ENCODE measurements around the gene ANKRD65.
"Not testable (repeated sequence)": the region's sequence is repeated elsewhere in the genome, so short reads cannot be mapped to it uniquely, and the experiment has no call there.

The ANKRD65 gene

DNA sequence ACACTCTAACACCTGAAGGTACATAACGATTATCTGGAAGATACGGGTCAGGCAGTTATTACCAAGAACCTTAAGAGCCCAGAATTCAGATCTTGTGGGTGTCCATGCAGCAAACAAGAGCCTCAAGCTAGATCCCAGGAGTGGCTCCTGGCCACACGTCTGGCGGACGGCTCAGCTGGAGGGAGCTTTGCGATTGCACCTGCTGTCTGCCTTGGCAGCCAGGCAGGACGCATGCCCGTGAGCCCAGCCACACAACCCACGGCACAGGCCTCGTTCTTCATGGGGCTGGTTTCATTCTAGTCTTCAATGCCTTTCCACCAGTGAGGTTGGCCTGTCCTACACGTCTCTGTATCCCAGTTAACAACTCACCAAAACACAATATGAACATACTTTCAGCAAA, 27.6 kb downstream of the ANKRD65 start:
- no peak for DNase-seq

DNA sequence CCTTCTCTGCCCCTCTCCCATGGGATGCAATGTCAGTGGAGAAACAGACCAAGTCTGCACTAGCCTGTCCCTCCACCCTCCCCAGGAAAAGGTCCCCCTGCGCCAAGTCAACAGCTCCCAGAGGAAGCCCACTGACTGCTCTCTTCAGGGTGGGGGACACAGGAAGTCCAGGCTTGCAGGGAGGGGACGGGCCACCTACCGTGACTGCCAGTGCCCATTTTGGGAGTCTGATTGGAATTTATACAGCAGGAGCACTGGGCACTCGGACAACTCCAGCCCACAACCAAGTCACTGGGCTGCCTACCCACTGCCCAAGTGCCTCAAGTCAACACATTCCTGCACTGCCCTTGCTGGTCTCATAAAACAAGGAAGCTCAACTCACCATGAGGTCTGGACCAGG, 28.1 kb downstream of the ANKRD65 start:
- DNase-seq, result no peak

DNA sequence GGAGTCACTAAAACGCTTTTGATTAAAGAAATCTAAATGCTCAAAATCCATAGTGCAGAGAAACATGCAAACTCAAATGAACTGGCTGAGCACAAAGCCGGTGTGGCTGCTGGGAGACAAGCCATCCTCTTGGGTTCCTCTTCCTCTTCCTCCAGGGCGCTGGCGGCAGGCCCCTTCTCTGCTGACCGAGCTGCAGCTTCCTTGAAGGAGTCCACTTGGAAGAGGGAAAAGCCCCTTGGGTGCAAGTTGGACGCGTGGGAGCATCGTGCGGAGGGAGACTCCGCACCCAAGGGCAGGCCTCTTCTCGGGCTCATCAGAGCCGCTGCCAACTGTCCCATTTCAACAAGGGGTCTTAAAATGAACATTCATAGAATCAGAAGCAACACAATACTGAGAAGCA, 29.9 kb downstream of the ANKRD65 start:
- DNase-seq, result no peak

DNA sequence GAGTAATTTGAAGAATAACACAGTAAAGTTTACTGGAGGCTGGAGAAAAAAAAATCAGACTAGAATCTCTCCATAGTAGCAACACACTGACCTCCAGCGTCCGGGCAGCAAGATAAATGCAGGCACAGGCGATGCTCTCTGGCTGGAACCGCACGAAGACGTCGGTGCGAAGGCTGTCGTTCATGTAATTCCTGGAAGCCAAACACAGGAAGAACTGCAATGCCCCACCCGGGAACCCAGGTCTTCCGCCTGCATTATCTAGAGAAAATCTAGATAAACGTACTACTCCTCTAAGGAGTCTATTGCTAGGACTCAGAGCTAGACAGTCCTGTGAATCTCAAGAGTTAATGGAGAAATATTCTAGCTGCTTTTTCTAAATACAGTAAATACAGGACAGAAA, 30.4 kb downstream of the ANKRD65 start:
- DNase-seq, result no peak

DNA sequence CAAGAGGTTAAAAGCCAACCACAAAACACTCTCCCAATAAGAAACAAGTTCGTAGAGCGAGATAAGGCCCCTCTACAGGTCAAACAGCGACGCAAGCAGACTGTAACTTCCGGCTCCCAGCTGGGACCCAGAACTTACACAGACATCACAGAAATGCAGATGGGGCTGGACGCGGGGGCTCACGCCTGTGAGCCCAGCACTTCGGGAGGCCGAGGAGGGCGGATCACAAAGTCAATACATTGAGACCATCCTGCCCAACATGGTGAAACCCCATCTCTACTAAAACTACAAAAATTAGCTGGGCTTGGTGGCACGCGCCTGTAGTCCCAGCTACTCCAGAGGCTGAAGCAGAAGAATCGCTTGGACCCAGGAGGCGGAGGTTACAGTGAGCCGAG, 33.0 kb downstream of the ANKRD65 start:
- no peak for DNase-seq

DNA sequence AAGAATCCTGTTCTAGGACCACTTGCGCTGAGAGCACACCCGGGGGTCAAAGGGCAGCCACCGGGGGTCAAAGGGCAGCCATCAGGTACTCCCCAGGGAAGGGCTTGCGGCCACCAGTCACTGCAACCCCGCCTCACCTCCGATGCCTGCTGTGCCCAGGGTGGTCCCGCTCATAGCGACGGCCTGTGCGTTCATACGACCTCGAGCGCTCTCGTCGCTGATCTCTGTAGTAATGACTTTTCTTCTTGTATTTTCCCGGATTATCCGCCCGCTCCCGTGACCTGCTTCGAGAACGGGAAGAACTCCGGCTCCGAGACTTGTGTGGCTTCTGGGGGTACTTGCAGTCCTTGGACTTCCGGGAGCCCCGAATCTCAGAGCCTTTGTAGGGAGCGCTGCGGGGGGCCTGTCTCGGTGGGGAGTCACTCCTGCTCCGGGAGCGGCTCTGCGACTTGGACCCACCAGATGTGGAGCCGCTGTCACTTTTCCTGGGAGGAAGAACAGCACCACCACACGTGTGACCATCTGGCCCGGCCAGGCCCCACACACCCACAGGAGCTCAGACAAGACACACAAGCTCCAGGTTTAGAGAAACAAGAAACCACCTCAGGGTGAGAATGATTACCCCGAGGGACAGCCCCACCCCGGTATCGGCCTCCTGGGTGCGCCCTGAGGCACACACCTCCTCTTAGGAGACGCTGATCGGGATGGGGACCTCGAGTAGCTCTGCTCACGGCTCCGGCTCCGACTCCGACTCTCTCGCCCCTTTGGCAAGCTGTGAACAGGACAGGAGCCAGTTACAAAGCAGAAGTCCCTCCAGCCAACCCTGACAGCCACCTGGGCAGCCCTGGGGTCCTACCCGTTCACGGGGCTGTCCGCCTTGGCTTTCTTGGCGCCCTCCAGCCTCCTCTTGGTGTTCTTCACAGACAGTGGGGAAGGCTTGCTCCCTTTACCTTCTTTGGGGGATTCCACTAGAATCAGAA, 33.7 kb downstream of the ANKRD65 start:
- DNase-seq, result no peak

DNA sequence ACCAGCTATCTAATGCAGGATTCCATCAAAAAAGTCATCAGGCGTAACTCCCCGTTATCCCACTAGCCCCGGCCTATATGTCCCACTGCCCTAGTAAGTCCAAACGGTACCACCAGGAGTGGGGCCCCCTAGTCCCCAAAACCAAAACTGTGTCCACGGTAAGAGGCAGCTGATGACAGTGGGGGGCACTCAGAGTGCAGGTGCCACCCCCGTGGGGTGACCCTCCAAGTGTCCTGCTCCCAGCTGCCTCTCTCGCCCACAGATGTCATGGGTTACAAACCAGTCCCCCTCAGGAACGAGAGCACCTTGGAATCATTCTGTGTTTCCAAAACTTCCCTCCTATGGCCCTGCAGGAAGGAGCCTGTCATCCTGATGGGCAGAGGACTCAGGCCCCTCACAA, 35.1 kb downstream of the ANKRD65 start:
- DNase-seq, result no peak

DNA sequence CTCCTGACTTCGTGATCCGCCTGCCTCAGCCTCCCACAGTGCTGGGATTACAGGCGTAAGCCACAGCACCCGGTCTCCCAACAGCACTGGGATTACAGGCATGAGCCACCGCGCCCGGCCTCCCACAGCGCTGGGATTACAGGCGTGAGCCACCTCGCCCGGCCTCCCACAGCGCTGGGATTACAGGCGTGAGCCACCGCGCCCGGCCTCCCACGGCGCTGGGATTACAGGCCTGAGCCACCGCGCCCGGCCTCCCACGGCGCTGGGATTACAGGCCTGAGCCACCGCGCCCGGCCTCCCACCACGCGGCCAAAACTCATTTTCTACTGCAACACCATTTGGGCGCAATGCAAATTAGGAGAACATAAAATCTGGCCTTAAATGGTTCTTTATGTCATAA, 35.7 kb downstream of the ANKRD65 start:
- DNase-seq, result not testable (repeated sequence)

DNA sequence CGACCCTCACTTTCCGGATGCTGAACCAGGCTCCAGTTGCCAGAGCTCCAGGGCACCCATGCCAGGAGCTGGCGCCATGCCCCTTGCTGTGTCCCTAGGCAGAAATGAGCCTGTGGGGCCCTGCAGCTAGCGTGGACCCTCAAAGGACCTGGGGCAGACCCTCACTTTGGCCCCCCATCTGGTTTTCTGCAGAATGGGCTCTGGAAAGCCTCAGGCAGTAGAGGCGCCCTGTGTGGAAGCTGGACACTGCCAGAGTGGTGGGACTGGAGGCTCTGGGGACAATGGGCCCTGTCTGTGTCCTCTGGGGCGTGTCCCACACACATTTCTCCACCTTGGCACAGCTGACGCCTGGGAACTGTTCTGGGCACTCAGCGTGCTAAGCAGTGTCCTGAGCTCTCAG, 39.8 kb downstream of the ANKRD65 start:
- no peak for DNase-seq

DNA sequence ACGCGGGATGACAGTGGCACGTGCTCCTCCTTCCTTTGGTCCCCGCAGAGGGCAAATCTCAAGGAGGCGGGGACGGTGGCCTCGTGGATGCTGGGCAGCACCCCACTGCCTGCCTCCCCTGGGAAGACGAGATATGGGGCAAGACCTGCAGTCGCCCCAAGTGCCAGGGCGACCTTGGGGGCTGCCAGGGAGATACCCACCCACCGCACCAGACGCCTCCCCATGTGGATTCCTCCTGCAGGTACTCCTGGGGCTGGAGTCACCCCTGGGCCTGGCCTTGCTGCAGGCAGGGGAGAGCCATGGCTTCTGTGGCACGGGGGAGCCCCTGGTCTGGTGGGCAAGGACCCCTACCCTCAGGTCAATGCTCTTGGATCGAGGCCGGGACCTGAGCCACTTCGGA, 40.2 kb downstream of the ANKRD65 start:
- no peak for DNase-seq

DNA sequence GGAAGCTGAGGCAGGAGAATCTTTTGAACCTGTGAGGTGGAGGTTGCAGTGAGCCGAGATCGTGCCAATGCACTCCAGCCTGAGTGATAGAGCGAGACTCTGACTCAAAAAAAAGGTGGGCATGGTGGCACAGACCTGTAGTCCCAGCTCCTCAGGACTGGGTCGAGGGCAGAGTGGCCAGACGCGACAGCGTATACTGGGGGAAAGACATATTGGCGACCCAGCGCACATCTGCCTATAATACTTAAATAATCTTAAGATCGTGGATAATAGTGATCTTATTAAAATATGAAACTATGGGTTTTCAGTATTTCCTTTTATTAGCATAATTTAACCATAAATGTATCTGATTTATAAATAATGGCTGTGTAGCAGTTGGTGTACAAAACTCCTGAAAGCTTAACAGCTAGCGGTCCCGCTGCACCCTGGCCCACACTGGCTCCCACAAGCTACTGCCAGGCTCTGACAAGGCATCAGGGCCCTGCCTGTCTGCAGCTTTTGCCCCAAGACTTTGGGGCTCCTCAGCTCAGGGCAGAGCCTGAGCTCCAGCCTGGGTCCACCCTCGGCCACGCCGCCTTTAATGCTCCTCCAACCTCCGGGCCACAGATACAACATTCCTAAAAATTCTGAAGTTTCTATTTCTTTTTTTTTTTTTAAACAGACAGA, 43.4 kb downstream of the ANKRD65 start:
- no peak for DNase-seq

DNA sequence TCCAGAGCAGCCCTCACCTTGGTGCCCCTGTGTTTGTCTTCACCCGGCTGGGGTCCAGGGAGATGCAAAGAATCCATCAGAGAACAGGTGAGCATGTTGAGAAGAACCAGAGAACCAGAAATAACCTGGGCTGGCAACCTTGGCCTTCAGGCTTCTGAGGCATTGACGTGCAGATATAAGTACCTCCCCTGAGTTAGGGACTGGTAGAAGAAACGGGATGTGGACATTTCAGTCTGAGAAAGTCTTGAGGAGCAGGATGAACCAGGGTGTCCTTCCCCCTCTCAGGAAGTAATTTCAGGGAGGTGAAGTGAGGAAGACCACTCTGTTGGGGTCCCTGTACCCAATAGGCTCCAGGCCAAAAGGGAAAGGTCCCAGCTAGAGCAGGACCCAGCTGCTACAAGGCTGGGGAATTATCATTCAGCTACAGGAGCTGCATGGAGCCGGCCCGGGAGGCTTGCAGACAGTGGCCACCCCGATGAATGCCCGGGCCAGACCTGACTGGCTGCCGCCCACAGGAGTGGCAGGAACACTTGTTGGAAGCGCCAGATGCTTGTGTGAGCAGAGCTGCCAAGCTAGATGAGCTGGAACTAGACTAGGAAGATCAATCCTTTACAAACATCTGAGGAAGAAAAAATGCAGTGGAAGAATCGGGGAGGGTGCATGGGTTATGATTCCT, 44.4 kb downstream of the ANKRD65 start:
- no peak for DNase-seq

DNA sequence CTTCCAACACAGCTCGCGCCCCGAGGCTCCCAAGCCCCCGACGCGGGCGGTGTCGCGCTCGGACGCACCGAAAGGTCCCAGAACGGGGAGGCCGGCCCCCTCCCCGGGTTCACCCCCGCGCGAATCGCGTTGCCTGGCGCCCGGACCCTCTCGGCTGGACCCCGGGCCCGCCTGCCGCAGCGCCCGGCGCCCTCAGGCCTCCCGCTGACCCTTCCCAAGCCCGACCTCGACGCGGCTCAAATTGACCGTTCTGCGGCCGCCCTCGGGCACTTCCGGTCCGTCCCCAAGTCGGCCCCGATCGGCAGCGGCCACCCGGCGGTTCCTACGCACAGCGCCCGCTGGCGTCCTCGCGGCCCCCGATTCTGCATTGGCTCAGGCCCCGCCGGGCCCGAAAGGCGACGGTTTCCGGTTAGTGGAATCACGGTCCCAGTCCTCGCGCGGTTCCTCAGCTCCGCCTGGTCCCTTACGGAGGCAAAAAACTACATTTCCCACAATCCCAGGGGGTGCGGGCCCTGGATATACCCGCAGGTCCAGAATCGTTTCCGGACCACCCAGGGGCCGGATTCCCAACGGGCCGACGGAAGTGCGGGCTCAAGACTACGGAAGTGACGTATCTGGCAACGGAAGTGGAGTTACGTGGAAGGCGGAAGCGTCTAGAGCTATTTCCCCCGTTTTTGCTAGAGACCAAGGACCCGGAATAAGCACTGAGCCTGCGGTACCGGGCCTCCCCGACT, 46.0 kb downstream of the ANKRD65 start, which contains the start of gene AURKAIP1:
Gene AURKAIP1, minus strand, starts transcription at position 279 of the 734 bp plus-strand sequence. CDS start 451 bp downstream, outside the sequence.
- DNase-seq, result peak; percentile 100

DNA sequence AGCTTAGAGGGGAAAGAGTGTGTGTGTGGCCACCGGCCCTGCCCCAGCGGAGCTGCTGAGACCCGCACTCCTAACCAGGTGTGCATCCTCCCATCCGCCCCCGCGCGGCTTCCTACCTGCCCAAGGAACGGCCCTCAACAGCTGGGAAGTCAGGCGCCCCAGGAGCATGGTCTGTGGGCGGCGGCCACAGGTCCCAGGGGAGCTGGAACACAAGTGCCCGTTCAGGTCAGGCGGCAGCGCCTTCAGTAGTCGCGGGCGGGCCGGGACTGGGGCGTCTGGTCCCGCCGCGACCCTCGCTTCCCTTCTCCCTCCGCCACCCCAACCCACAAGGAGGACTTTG, 46.5 kb downstream of the ANKRD65 start:
- DNase-seq, result peak; percentile 60

DNA sequence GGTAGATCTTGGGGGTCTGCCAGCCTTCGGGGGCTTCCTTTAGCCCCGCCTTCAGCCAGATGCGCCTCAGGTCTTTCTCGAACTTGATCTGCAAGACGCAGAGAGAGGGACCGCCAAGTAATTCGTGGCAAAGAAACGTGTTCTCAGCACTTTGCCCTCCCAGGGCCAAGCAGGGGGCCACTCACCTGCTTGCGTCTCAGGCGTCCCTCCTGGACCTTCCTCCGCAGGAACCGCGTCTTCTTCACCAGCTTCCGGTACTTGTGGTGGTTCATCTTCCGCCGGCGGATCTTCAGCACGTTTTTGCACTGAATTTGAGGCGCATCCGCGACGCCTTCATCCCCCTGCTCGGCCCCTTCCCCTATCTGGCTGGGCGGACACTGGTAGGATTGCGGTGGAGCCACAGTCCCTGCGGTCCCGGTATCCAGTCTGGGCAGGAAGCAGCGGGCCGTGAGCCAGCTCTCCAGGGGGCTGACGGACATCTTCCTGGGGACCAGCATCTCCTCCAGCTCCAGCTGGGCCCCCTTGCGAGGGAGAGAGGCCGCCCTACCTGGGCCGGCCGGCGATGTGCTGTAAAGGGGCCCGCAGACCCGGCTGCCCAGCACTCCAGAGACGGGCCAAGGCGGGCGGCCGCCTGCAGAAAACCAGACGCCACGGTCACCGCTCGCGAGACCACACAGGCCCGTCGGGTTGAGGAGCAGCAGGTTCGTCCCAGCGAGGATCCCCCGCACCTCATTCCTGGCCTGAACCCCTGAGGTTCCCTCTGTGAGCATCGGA, 47.1 kb downstream of the ANKRD65 start:
- no peak for DNase-seq

DNA sequence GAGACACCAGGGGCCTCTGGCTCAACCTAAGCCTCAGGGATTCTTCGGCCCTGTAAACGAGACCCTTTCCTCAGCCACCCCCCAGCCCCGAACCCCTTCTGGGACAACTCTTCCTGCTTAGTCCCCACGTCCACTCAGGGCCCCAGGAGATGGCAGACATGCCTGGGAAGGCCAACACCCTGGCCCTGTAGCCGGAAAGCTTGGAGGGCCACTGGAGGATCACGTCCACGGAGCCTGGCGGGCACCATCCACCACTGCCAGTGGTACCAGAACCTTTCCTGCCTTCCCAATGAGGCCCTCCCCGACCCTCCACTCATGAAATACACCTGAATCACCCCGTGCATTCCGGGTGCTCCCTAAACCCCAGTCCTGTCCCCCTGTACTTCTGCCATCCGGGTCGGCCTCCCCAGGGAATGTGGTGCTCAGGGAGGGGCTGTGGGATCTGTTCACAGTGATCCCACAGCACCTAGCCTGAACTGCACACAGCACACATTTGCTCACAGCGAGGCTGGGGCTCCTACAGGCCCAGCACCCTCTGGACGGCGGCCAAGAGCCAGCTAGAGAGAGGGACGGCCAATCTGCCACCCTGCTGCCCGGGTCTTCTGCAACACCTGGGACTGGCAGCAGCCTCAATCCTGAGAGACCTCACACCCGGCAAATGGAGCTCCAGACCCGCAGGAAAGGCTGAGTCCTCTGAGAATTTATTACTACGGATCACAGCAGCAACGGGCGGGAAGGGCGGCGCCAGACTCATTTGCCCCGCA, 47.8 kb downstream of the ANKRD65 start:
- DNase-seq, result no peak

DNA sequence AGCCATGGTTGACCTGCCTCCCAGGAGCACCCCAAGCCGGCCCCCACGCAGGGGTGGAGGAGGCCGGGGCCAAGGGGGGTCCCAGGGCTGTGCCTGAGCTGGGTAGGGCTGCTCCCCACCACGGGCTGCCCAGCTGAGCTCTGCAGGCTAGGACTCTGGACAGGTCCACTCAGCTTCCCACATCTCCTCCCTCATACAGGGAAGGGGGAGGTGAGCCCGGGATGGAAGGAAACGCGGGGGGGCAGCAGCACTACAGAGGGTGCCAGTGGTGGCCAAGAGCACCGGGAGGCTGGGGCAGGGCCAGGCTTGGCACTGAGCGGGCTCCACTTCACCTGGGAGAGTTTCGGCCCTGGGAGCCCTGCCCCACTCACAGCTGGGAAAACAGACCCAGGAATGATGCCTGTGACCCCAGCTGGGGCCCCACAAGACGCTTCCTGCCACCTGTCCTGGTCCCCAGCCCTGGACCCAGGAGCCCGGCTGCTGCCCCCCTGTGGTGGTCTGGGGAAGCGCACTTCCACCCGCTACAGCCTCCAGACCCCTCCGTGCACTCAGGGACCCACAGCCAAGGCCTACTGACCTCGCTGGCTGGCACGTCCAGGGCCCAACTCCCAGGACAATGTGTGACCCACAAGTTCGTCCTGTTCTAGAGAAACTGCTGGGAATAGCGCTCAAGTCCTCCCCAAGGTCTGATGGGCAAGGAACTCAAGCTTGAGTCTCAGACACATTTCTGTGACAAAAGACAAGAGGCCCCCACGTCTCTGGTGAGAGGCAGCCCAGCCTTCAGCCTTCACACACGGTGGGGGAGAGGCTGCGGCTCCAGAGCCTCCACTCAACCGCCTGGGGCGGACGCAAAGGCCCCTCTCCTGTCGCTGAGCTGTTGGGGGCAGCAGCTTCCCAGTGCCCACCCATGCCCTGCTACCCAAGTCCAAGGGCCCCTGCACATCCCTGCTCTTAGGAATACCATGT, 49.0 kb downstream of the ANKRD65 start:
- peak; percentile 87 for DNase-seq

DNA sequence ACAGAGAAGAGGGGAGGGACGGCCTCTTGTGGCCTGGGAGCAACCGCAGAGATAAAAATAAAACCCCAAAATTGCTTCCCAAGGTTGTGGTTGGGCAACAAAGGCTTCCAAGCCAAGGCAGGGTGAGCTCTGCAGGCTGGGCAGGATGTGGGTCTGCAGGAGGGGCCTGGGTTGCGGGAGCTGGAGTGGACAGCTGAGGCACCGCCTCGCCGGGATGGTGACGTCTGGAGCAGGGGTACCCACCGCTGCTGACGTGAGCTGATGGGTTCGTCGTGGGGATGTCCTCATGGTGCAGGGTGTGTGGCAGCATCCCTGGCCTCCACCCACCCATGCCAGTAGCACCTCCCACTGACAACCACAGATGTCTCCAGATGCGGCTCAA, 49.7 kb downstream of the ANKRD65 start:
- DNase-seq, result no peak

DNA sequence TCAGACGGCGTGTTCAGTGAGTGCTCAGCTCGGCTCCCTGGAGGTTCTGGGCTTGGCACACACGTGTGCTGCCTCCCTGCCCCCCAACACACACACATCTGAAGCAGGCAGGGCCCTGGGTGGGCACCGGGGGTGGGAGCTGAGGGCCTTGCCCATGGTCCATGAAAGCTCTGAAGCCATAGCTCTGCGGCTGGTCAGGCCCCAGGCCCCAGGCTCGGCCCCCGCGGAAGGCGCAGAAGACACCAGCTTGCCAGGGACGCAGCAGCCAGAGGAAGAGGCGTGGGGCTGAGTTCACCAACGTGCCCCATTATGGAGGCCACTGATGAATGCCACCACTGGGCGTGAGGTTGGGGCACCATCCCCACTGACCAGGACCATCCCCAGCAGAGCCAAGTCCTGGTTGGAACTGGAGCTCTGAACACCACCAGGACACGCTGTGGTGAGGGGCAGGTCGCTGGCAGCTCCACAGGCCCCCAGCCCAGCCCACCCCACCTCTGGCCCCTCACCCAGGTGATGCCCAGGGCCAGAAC, 50.2 kb downstream of the ANKRD65 start:
- DNase-seq, result no peak

DNA sequence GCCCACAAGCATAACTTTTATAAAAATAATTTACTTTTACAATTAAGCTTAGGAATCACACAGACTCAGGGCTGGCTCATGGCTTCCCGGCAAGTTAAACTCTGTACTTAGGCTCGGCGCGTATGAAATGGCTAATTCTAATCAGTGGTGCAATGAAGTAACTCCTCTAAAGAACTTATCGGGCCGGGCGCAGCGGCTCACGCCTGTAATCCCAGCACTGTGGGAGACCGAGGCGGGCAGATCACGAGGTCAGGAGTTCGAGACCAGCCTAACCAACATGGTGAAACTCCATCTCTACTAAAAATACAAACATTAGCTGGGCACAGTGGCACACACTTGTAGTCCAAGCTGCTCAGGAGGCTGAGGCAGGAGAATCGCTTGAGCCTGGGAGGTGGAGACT, 51.0 kb downstream of the ANKRD65 start:
- not testable (repeated sequence) for DNase-seq
